Ishikawa (cell line): ENCODE data around the gene ACAD11.

ENCODE experiments used
- MAX ChIP-seq: IDR thresholded peaks from 2 replicates; pipeline ENCODE4 v1.6.1; 2012
- RAD21 ChIP-seq: IDR thresholded peaks from 2 replicates; pipeline ENCODE4 v1.6.1; 2012; ENCODE audit warnings: low read depth

- TF ChIP-seq RAD21 (no peak), MAX (no peak)
Observed at GRCh38 chr3:132569580-132569979, 90.0 kb downstream of the ACAD11 start.
